HS-5 (cell line): ENCODE measurements around the gene RASA3.
"Not testable (repeated sequence)": the region's sequence is repeated elsewhere in the genome, so short reads cannot be mapped to it uniquely, and the experiment has no call there.

ENCODE experiments used
- DNase-seq: peaks from one replicate; pipeline ENCODE4 v3.0.0-alpha.2; 2012; ENCODE audit warnings: low read depth

The RASA3 gene

DNA sequence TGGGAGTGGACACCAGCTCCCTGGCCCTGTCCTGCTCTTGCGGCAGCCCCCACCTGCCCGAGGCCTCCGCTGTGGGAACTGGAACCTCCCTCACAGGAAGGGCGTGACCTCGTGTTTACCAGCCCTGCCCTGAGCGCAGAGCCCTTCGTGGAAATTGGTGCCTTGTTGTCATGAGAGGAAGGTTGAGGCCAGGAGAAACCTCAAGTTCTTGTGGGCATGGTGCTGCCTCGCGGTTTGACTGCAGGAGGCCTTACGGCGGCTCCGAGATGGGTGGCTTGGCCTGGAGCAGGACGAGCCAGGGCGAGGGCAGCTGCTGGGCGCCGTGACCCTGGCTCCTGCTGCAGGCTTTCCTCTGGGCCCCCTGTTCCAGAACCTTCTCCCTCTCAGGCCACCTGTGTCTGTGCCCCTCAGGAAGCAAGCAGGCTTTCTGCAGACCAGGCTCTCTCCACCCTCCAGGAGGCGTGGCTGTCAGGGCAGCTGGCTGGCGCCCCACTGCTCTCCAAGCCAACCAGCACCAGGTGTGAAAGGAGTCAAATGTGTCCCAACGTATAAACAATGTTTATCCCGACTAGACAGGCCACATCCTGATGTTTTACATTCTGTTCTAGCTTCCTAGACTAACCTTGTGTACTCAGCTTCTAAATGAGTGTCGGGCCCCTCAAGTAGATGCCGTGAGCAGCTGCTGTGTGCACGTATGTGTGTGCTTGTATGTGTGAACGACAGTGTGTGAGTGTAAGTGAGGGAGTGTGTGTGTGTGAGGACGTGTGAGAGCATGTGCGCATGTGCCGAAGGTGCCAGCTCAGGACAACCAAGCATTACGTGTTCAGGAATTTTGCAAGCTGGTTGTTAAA lies 10.4 kb upstream of the RASA3 start:
- no peak for DNase-seq

DNA sequence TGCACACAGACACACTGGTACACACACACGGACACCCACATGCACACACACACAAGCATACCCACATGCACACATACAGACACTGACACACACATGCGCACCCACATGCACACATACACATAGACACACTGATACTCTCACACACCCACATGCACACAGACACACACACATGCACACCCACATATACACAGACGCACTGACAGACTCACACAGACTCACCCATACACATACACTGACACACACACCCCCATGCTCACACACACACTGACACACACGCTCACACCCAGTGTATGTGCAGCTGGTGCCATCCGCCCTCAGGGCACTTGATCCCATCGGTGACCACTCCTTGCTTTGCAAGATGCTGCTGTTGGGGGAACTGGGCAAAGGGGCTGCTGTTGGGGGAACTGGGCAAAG lies 9.7 kb upstream of the RASA3 start:
- DNase-seq: no peak

DNA sequence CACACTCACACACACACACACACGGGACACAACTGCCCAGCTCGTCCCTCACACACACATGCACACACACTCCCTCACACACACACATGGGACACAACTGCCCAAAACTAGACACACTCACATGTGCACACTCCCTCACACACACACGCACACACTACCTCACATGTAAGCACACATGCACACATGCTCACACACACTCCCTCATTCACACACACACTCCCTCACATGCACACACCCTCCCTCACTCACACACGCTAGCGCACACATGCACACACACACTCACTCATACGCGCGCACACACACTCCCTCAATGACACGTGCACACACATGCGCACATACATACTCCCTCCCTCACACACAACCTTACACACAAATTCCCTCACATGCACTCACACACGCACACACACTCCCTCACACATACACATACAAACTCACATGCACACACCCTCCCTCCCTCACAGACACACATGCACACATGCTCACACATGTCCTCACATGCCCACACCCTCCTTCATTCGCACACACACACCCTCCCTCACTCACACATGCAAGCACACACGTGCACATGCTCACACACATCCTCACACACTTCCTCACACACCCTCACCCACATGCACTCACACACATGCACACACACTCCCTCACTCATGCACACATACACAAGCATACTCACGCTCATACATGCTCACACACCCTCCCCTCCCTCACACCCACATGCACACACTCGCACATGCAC lies 9.0 kb upstream of the RASA3 start:
- DNase-seq: no peak

DNA sequence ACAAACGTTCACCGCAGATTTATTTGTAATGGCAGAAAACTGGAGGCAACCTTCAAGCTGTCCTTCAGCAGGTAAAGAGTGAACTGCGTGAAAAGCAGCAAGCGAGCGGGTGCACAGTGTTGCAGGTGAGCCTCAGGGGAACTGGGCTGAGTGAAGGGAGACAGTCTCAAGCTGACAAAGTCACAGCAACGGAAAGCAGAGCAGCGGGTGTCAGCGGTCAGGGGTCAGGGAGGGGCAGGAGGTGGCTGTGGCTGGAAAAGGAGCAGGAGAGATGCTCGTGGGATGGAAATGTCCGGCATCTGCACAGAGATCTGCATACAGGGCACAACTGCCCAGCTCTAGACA lies 8.5 kb upstream of the RASA3 start:
- DNase-seq: no peak

DNA sequence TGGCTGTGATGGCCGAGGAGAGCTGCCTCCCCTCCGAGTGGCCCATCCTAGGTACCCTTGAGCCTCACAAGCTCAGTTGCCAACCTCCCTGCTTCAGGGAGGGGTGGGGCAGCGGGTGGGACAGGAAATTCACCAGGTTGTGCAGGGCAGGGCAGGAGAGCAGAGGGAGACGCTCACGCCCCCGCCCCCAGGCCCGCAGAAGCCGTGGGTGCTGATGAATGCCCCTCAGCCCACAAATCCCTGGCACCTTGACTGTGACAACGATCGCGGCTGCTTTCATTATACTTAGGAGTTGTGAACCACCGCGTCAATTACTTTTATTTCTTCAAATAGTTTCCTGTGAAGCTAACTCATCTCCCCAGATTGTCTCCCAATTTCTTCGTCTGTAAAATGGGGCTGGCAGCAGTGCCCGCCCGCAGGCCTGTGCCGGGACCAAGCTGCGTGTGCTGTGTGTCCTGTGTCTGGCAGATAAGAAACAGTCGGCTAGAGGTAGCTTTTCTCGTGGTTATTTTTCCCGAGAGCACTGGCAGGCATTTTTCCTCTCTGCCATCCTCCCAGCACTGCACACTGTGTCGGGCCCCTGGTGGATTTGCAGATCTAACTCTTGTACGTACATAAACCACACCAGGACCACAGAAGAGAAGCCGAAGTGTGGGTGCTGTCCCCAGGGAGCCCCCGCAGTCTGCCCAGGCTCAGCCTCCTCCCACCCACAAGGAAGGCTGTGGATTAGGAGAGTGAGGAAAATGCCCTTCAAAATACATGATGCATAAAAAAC lies 7.9 kb upstream of the RASA3 start:
- DNase-seq: no peak

DNA sequence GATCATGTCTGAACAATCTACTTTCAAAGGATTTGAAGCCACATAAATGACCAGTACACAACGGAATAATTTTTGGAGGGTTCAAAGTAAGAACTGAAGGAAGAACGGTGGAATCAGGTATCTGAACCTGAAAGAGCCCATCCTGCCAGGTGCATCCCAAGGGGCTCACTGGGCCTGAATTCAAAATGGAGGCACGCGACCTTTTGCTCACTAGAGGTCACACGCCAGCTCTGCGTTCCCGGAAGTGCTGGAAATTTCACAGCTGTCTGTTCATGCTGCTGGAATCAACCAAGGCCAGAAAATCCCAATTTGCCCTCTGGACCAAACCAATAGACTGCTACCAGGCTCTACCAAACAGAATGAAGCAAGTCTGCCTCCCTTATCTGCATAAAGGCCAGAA lies 4.2 kb upstream of the RASA3 start:
- no peak for DNase-seq

DNA sequence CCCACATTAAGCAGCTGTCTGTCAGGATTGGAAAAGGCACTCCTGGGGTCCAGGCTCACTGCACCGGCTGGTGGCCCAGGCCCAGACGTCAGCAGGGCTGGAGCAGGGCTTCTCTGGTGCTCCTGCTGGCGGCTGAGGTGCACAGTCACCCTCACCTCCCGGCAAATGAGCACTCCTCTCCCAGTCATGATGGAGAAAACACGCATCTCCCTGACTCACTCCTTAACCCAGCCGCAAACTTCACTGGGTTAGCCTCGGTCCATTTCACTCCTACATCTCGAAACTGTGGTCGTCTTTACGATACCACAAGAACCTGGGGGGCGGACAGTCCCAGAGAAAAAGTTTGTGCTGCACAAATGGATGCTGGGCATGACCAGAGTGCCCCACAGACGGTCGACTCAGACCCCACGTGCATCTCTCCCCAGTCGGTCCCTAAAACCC lies 3.3 kb upstream of the RASA3 start:
- no peak for DNase-seq

DNA sequence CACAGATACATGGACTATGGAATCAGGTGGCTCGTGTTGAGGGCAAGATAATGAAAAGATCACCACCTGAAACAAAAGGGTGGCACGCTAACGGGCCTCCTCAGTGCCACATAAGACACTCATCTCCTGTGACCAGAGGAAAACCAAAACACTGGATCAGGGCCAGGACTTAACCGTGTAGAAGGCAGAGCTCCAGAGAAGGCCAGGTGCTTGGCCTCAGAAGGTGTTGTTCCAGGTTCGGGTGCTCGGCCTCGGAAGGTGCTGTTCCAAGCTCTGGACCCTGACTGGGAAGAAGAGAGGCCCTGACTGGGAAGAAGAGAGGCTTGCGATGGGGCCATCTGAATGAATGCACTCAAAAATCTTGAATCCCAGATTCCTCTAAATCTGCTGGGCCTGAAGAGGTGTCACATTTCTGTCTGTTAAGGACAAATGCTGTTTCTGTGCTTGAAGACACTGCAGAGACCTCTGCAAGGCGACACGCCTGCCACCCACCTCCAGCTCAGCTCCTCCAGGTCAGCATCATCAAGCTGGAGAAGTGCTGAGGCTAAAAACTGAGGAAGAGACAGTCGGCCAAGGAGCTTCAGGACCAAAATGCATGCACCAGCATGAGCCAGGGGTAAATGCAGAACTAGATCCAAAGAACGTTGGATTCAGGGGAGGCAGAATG lies 2.7 kb upstream of the RASA3 start:
- no peak for DNase-seq

DNA sequence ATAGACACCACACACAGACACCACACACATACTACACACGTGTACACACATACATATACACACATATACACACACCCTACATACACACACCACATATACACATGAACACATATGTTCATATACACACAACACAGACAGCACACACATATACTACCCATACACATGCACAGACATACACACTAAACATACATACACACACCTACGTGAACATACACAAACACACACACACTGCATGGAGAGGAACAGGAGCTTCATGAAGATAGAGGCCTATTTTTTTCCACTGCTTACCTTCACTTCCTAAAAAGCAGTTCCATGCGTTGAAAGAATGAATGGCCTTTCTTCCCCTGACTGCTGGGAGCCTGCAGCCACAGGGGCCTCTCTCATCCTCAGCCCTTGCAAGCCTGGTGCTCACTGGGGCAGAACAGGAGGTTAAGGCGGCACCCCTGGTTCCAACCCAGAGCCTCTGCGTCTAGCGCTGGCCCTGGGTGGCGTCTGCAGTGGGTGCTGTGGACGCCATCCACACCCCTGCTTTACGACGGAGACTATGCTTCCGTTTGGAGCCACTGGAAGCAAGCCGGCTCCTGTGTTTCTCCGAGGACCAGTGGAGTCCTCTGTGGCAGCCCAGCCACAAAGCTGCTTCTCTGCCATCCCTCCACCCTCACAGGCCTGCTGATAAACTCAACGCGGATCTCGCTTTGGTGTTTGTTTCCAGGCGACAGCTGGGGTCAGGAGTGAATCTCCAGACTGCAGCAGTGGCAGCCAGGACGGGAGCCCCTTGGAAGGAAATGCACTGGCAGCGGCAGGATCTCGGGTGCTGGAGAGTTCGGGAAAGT lies 1.9 kb upstream of the RASA3 start:
- DNase-seq: no peak

DNA sequence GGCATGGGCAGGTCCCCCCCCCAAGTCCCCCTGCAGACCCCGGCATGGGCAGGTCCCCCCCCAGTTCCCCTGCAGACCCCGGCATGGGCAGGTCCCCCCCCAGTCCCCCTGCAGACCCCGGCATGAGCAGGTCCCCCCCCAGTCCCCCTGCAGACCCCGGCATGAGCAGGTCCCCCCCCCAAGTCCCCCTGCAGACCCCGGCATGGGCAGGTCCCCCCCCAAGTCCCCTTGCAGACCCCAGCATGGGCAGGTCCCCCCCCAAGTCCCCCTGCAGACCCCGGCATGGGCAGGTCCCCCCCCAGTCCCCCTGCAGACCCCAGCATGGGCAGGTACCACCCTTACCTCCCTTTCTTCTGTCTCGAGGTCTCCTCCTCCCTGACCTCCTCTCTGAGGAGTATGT lies 1.1 kb upstream of the RASA3 start:
- not testable (repeated sequence) for DNase-seq

DNA sequence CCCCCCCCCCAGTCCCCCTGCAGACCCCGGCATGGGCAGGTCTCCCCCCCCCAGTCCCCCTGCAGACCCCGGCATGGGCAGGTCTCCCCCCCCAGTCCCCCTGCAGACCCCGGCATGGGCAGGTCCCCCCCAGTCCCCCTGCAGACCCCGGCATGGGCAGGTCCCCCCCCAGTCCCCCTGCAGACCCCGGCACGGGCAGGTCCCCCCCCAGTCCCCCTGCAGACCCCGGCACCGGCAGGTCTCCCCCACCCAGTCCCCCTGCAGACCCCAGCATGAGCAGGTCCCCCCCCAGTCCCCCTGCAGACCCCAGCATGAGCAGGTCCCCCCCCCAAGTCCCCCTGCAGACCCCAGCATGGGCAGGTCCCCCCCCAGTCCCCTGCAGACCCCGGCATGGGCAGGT lies 703 bp upstream of the RASA3 start:
- not testable (repeated sequence) for DNase-seq

DNA sequence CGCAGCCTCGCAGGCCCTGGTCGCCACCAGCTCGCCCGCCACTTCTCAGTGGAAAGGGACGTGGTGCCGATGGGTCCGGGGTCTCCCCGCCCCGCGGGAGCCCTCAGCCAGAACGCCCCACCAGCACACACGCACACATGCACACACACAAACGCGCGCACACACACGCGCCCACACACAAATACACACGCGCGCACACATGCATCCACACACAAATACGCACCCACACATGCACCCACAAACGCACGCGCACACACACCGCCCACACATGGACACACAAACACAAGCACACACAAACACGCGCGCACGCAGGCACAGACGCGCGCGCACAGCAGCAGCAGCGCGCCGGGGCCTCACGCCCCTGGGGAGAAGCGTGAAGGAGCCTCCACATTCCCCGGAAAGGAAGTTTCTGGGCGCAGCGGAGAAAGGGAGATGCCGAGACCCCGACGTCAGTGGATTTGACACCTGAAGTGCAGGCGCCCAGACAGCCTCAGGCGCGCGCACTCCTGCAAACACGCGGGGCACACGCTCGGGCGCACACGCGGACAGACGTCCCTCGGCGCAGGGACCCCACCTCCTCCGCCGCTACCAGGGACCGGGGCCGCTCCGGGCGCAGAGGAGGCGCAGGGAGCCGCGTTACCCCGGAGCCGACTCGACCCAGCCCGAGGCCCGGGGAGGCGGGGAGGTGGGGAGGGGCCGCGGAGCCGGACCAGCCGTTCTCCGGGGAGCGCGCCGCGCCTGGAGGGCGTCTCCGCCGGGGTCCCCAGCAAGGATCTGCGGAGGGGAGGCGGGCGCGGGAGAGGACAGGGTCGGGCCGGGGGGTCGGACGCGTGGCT lies 622 bp downstream of the RASA3 start:
- no peak for DNase-seq

DNA sequence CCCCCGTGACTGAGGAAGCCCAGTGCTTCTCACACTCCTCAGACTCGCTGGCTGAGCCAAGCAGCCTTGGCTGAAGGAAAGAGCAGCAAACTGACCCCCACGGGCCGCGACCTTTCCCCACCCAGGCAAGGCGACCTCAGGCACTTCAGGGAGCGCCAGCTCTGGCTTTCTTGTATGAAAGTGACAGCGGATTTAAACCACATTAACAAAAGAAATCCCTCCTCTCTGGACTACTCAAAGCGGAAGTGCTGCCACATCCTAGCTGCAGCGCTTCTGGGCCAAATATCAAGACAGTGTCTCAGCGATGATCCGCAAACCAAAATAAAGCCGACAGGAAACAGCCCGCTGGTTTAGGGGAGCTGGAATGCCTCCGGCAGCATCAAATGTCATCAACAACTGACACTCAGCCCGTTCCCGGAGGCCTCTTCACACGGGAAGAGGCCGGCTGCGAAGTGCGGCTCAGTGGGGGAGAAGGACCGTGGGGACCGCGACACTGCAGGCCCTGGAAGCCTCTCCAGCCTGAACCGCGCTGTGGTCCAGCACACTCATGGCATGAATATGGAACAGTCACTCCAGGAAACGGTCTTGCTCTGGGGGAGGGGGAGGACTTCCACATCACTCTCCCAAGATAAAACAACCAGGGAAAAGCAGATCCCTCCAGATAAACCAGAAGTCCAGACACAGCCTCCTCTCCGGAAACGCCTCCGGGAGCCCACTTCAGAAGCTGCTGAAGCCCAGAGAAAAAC lies 1.4 kb downstream of the RASA3 start:
- peak; percentile 45 for DNase-seq

DNA sequence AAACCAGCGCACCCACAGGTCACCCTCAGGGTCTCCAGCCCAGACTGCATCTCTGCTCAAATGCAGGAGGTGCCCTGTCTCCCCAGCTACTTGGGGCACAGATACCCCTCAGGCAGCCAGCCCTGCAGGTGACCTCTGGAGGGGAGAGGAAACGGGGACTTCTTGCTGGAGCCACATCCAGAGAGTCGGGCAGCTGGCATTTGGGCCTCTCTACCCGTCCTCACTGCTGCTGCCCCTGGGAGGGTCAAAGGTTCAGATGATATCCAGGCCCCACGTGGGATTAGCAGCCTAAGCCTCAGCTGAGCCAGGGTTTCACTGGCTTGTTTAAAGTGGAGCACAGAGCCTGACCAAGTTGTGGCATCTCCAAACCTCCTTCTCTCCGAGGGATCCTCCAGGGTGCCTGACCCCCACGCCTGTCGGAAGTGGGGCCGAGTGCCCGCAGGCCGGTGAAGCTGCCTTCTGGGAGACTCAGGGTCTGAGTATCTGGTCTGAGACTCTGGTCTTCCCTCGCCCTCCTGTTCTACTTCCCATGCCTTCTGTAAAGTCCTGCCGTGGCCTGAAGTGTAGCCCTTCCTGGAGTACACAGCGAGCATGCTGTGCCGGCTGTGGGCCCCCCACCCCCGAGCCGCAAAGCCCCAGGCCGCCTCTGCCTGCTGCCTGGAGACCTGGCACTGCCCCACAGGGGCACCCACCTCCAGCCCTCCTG lies 2.1 kb downstream of the RASA3 start:
- no peak for DNase-seq

DNA sequence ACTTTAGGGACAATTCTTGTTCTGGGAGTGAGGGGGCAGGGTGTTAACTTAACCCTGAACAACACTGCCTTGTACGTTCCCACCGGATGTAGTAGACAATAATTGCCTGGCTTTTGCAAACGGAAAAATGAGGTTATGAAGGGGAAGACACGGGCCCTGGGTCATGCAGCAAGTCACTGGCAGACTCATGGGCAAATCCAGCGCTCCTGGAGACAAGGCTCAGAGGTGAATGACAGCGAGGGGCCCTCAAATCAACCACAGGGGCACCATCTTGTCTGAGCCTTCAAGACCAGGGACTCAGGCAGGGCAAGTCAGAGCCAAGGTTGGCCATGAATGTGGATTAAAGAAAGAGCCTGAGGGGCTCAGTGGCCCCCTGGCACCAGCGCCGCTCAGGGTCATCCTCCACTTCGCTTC lies 2.8 kb downstream of the RASA3 start:
- DNase-seq: no peak

DNA sequence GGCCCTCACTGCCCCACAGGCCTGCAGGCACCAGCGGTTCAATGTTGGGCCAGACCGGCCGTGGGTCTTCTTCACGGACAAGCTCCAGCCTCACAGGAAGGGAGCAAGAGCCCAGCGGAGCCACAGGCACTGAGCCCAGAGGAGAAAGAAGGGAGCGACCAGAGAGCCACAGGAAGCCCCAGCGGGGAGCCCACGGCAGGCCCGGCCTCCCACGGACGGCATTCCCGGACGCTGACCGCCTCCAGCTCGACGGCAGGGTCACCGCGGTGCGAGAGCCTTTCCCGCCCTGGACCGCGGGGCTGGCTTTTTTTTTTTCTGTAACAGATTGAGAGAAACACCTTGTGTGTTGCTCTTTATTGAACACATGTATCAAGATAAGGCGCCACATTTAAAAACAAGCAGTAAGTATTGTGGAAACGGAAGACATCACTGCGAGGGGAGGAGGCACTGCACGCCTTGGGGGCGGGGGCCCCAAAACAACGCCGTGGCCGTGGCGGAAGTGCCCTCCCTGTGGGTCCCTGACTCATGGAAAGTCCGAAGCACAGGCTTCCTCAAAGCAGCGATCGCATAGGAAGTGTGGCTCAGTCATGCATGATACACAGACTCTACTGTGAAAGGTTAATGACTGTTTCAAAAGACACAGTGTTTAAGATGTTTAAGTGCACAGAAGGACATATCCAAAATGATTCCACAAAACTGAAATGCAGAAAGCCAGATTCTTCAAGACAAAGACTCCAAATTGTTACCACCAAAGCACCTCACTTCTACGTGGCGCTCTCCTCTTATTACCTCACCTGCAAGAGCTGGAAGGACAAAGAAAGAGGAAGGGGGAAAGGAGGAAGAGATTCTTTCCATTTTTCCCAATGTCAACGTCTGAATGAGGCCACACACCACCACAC lies 3.5 kb downstream of the RASA3 start:
- peak; percentile 64 for DNase-seq

DNA sequence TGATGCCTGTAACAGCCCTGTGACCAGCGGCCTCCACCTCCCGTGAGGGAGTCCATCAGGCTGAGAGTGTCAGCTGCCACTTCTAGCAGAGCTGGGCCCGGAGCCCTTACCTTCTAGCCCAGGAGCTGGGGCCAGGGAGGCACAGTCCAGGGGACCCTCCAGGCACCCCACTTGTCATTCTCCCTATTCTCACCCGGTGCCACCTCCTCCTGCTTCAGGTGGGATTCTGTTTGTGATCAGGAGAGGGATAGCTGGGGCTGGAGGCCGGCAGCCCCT lies 4.1 kb downstream of the RASA3 start:
- no peak for DNase-seq
